Frontal cortex (tissue), 4 donors: ENCODE measurements around the gene ZBTB47. TPM values are rescaled to one million over a fixed set of nuclear protein-coding genes. Genes with fewer than 3 reads are reported as not detected.

Experiments used
- DNase-seq, 2 donors: peaks; one replicate each; pipeline ENCODE4 v3.0.0; 2012; ENCODE audit warnings: low spot score in 2 of 2
- FAIRE-seq: peaks from 2 replicates; lab custom pipeline; 2012; peaks lifted over from hg19 to GRCh38; lab: Jason Lieb, UNC
- total RNA-seq: library from RNA; depleted of rRNA; stranded (reverse); fragments of >200 nt; gene quantifications from one replicate; pipeline ENCODE4 v1.2.3, GENCODE V29; 2014
- donor health status: control.
- donor health status: control.
- donor health status: control.

ZBTB47 gene
- total RNA-seq, 1 donor from 2014 or later, result 19.6 TPM

GRCh38 chr3:42652251-42652610, 1.3 kb upstream of the ZBTB47 start:
- no peak for FAIRE-seq
- DNase-seq, result no peak

- DNase-seq, result peak in 1 of 2 donors; percentile 47
- no peak for FAIRE-seq
These were observed 740 bp upstream of the ZBTB47 start for GRCh38 chr3:42652611-42653302.

GRCh38 chr3:42653303-42653559, 266 bp upstream of the ZBTB47 start:
- peak in 1 of 2 donors; percentile 46 for DNase-seq
- FAIRE-seq, result no peak

GRCh38 chr3:42654331-42655201, 1.1 kb downstream of the ZBTB47 start:
- DNase-seq (peak; percentile 88 to 96), FAIRE-seq (no peak)

- no peak for FAIRE-seq
These were observed 1.9 kb downstream of the ZBTB47 start for GRCh38 chr3:42655331-42655888.

GRCh38 chr3:42655980-42656679, 2.6 kb downstream of the ZBTB47 start:
- FAIRE-seq (no peak), DNase-seq (peak; percentile 49 to 65)

More at GRCh38 chr3:42655331-42655888, 1.9 kb downstream of the ZBTB47 start:
- peak; percentile 47 to 64 for DNase-seq

- DNase-seq (peak in 1 of 2 donors; percentile 20), FAIRE-seq (no peak)
These were observed 3.4 kb downstream of the ZBTB47 start for GRCh38 chr3:42656680-42657610.

GRCh38 chr3:42657675-42658074, 4.2 kb downstream of the ZBTB47 start:
- FAIRE-seq (no peak), DNase-seq (no peak)

GRCh38 chr3:42658091-42658770, 4.7 kb downstream of the ZBTB47 start:
- FAIRE-seq, result no peak

GRCh38 chr3:42658771-42659390, 5.4 kb downstream of the ZBTB47 start:
- FAIRE-seq (no peak), DNase-seq (peak in 1 of 2 donors; percentile 26)

More at GRCh38 chr3:42658091-42658770, 4.7 kb downstream of the ZBTB47 start:
- peak; percentile 25 to 53 for DNase-seq

GRCh38 chr3:42659451-42660130, 6.1 kb downstream of the ZBTB47 start:
- FAIRE-seq (no peak), DNase-seq (peak; percentile 28 to 33)

- FAIRE-seq (no peak), DNase-seq (peak; percentile 45 to 62)
These were observed 6.7 kb downstream of the ZBTB47 start for GRCh38 chr3:42660131-42660715.

- peak; percentile 21 to 27 for DNase-seq
These were observed 7.4 kb downstream of the ZBTB47 start for GRCh38 chr3:42660898-42661297.

GRCh38 chr3:42661593-42662022, 8.1 kb downstream of the ZBTB47 start:
- DNase-seq (peak; percentile 16 to 29), FAIRE-seq (no peak)

More at GRCh38 chr3:42660898-42661297, 7.4 kb downstream of the ZBTB47 start:
- no peak for FAIRE-seq

GRCh38 chr3:42662037-42662812, 8.7 kb downstream of the ZBTB47 start:
- FAIRE-seq, result no peak
- DNase-seq, result peak; percentile 14 to 23

GRCh38 chr3:42662813-42663535, 9.5 kb downstream of the ZBTB47 start:
- FAIRE-seq (no peak), DNase-seq (peak; percentile 16 to 32)
